Measurements from ENCODE around the gene SARS1.

Gene SARS1

DNA sequence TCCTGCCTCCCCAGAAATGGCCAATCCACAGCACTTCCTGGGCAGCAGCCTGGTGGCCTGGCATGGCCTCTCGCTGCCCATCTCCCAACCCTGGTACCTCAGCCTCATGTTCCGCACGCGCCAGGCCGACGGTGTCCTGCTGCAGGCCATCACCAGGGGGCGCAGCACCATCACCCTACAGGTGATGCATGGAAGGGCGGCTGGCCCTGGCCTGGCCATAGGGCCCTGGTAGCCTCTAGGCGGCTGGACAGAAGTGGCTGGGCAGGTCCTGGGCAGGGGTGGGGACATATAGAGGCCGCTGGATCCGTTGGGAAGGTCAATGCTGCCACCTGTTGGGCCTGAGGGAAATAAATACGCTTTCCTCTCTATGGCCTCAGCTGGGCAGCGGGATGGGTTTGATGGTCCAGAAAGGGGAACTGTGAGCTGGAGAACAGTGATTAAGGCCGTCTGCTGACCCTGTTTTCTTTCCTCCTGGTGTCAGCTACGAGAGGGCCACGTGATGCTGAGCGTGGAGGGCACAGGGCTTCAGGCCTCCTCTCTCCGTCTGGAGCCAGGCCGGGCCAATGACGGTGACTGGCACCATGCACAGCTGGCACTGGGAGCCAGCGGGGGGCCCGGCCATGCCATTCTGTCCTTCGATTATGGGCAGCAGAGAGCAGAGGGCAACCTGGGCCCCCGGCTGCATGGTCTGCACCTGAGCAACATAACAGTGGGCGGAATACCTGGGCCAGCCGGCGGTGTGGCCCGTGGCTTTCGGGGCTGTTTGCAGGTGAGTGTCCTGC, 50.1 kb downstream of the SARS1 start:
- DNase-seq, result peak; percentile 66 to 87

DNA sequence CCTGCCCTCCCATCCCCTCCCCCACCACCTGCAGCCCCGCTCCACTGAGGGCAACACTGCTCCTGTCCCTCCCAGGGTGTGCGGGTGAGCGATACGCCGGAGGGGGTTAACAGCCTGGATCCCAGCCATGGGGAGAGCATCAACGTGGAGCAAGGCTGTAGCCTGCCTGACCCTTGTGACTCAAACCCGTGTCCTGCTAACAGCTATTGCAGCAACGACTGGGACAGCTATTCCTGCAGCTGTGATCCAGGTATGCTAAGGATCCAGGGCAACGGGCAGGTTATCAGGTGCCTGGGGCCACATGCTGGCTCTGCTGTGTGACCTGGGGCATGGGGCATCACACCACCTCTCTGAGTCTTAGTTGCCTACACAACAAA, 50.6 kb downstream of the SARS1 start:
- no peak for DNase-seq

DNA sequence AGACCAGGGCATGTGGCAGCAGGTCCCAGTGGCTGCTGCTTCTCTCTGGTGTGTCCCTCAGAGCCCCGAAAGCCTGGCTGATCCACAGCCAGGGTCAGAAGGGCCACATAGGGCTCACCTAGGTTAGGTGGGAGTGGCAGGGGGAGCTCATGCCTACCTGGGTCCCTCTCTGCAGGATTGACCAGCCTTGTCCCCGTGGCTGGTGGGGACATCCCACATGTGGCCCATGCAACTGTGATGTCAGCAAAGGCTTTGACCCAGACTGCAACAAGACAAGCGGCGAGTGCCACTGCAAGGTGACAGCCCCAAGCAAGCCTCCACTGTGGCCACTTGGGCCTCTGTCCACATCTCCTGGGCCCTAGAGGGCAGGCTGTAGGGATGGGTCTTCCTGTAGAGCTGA, 51.3 kb downstream of the SARS1 start:
- DNase-seq, result no peak

DNA sequence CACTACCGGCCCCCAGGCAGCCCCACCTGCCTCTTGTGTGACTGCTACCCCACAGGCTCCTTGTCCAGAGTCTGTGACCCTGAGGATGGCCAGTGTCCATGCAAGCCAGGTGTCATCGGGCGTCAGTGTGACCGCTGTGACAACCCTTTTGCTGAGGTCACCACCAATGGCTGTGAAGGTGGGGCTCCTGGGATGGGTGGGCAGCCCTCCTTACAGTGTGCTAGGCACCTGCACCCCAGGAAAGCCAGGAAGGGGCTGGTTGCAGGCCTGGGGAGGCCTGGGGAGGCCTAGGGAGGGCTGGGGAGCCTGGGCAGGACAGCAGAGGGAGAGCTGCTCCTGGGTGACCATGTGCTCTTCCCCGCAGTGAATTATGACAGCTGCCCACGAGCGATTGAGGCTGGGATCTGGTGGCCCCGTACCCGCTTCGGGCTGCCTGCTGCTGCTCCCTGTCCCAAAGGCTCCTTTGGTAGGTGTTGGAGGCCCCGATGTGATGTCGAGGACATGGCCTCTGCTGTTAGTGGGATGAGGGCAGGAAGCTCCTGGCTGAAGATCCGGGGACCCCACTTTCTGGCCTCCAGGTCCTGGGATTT, 52.1 kb downstream of the SARS1 start:
- DNase-seq, result no peak

DNA sequence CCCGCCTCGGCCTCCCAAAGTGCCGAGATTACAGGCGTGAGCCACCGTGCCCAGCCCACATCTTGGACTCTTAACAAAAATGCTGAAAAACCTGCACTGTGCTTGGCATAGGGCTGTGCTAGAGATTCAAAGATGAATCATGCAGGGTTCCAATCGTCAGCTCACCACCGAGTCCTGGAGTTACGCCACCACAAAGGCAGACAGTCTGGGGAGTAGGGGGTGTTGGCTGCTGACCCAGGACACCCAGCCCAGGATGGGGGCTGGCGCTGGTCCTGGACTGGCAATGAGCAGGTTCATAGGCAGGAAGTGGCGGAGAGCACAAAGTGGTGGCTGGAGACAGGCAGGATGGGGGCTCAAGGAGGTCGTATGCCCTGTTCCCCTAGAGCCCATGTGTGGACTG, 53.2 kb downstream of the SARS1 start:
- DNase-seq, result no peak

DNA sequence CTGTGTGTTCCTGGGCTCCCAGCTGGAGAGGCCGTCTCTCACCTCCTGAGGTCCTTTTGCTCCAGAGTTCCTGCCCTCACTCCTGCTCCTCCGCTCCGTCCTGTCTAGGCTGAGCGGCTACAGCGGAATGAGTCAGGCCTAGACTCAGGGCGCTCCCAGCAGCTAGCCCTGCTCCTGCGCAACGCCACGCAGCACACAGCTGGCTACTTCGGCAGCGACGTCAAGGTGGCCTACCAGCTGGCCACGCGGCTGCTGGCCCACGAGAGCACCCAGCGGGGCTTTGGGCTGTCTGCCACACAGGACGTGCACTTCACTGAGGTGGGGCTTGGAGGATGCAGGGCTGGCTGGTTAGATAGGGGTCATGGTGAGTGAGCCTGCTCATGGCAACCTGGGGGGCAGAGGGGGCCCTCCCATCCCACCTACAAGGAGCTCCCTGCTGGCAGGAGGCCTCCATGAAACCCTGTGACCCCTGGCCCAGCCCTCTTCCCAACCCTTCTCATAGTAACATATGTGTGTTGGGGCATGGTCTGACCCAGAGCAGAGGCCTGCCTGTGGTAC, 54.1 kb downstream of the SARS1 start:
- DNase-seq, result no peak

DNA sequence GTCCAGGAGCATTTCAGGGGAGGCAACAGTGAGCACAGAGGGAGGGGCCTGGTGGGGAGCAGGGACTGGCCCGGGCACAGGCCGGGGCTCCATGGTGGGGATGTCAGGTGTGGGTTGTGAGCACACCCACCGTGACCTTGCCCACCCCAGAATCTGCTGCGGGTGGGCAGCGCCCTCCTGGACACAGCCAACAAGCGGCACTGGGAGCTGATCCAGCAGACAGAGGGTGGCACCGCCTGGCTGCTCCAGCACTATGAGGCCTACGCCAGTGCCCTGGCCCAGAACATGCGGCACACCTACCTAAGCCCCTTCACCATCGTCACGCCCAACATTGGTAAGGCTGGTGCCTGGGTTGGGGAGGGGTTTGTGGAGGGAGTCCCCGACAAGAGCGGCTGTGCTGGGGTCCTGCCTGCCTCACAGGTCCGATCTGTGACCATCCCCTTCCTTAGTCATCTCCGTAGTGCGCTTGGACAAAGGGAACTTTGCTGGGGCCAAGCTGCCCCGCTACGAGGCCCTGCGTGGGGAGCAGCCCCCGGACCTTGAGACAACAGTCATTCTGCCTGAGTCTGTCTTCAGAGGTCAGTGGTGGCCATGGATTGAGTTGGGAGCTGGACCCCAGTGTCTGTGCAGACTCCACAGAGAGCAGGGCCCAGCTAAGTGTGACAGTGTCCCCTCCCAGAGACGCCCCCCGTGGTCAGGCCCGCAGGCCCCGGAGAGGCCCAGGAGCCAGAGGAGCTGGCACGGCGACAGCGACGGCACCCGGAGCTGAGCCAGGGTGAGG, 54.9 kb downstream of the SARS1 start:
- DNase-seq, result no peak

DNA sequence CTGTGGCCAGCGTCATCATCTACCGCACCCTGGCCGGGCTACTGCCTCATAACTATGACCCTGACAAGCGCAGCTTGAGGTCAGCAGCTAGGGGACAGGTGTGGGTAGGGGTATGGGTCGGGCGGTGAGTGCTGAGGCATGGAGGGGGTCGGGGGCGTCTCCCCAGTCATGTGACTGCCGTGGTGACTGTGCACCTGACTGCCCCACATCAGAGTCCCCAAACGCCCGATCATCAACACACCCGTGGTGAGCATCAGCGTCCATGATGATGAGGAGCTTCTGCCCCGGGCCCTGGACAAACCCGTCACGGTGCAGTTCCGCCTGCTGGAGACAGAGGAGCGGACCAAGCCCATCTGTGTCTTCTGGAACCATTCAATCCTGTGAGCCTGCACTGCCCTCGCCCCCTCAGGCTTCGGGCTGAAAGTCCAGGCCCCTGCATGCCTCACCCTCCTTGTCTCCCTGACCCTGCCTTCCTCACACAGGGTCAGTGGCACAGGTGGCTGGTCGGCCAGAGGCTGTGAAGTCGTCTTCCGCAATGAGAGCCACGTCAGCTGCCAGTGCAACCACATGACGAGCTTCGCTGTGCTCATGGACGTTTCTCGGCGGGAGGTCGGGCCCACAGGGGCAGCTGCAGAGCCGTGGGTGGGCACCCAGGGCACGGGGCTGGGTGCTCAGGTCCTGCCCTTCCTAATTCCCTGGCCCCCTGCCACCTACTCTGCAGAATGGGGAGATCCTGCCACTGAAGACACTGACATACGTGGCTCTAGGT, 55.7 kb downstream of the SARS1 start:
- no peak for DNase-seq

DNA sequence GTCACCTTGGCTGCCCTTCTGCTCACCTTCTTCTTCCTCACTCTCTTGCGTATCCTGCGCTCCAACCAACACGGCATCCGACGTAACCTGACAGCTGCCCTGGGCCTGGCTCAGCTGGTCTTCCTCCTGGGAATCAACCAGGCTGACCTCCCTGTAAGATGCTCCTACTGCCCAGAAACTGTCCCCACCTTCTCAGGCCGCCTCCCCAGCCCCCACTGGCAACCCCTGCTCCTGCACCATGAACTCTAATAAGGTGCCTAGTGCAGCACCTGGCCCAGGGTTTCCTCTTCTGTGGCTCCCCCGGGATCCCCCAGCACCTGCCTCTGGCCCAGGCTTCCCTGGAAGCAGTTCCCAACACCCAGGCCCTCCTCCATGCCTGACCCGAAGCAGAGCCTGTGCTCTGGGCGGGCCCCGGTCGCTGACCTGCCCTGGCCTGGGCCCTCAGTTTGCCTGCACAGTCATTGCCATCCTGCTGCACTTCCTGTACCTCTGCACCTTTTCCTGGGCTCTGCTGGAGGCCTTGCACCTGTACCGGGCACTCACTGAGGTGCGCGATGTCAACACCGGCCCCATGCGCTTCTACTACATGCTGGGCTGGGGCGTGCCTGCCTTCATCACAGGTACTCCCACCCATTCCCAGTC, 56.4 kb downstream of the SARS1 start:
- no peak for DNase-seq

DNA sequence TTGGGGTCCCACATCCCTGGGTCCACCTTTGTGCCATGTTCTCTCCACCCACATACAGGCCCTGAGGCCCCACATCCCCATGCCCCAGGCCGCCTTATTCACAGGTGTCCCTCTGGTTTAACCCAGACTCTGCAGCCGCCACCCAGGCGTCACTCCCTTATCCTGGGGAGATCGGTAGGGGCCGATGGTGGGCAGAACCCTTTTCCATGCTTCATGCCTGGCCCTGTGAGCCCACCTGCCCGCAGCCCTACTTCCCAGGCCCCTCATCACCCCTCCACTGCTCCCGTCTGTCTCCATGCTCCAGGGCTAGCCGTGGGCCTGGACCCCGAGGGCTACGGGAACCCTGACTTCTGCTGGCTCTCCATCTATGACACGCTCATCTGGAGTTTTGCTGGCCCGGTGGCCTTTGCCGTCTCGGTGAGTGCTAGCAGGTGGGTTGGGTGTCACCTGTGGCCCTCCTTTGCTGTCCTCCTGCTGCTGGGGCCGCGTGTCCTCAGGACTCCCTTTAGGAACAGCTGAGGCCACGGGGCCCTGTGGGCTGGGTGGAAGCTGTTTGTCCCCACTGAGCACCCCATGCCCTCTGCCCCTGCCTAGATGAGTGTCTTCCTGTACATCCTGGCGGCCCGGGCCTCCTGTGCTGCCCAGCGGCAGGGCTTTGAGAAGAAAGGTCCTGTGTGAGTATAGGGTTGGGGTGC, 57.1 kb downstream of the SARS1 start:
- DNase-seq, result no peak

DNA sequence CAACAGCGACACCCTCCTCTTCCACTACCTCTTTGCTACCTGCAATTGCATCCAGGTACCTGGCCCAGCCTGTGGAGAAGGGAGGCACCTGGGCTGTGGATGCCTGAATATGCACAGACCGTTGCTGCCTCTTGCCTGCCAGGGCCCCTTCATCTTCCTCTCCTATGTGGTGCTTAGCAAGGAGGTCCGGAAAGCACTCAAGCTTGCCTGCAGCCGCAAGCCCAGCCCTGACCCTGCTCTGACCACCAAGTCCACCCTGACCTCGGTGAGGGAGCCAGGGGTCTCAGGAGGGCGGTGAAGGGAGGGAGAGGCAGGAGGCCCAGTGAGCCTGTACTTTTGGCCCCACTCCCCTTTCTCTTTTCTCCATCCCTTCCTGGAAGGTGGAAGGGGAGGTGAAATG, 57.7 kb downstream of the SARS1 start:
- no peak for DNase-seq

DNA sequence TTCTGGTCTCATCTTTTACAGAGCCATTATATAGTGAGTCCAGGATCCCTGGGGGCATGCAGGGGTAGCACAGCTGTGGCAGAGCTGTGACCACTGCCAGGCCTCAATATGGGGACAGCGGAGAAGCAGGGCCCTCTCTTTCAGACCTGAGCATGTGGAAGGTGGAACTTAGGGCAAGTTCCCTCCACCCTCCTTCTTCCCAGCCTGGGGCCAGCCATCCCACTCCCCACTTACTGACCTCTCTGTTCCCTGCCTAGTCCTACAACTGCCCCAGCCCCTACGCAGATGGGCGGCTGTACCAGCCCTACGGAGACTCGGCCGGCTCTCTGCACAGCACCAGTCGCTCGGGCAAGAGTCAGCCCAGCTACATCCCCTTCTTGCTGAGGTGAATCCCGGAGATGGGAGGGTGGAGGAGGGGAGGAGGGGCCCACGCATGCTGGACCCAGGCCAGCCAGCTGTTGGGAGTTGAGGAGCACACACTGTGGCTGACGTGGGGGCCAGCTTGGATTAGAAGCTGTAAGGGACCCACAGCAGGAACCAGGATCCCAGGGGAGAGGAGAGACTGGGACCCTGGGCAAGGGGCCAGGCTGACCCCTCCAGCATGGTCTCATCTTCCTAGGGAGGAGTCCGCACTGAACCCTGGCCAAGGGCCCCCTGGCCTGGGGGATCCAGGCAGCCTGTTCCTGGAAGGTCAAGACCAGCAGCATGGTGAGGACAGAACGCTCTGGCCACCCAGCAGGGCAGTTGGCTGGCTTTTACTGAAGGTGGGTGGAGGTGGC, 58.5 kb downstream of the SARS1 start:
- DNase-seq, result no peak

DNA sequence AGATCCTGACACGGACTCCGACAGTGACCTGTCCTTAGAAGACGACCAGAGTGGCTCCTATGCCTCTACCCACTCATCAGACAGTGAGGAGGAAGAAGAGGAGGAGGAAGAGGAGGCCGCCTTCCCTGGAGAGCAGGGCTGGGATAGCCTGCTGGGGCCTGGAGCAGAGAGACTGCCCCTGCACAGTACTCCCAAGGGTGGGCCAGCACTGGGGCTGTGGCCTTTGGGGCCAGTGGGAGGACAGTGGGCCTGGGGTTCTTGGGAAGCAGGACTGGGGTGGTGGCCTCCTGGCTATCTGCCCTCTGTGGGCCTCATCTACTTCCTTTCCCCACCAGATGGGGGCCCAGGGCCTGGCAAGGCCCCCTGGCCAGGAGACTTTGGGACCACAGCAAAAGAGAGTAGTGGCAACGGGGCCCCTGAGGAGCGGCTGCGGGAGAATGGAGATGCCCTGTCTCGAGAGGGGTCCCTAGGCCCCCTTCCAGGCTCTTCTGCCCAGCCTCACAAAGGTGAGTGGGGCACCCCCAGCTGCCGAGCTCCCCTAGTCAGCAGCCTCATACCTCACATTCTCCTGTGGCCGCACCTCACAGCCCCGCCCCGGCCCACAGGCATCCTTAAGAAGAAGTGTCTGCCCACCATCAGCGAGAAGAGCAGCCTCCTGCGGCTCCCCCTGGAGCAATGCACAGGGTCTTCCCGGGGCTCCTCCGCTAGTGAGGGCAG, 59.3 kb downstream of the SARS1 start:
- no peak for DNase-seq

DNA sequence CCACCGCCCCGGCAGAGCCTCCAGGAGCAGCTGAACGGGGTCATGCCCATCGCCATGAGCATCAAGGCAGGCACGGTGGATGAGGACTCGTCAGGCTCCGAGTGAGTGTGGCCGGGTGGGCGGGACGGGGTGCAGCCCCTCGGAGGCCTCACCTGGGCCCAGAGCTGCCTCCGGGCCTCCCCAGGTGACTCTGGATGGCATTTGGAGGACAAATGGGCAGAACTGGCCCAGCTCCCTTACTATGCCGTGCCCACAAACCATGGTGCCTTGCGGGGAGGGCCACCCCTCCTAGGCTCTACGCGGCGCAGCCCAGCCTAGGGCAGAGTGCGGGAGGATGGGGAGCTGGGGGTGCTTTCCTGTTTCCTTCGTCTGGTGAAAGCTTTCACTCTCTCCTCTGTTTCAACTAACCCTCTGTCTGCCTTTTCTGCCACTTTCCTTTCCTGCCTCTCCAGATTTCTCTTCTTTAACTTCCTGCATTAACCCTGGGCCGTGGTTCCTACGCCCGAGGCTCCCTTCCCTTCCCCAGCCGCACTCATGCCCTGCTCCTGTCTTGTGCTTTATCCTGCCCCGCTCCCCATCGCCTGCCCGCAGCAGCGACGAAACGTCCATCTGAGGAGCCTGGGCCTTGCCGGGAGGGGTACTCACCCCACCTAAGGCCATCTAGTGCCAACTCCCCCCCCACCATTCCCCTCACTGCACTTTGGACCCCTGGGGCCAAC, 60.0 kb downstream of the SARS1 start:
- no peak for DNase-seq

DNA sequence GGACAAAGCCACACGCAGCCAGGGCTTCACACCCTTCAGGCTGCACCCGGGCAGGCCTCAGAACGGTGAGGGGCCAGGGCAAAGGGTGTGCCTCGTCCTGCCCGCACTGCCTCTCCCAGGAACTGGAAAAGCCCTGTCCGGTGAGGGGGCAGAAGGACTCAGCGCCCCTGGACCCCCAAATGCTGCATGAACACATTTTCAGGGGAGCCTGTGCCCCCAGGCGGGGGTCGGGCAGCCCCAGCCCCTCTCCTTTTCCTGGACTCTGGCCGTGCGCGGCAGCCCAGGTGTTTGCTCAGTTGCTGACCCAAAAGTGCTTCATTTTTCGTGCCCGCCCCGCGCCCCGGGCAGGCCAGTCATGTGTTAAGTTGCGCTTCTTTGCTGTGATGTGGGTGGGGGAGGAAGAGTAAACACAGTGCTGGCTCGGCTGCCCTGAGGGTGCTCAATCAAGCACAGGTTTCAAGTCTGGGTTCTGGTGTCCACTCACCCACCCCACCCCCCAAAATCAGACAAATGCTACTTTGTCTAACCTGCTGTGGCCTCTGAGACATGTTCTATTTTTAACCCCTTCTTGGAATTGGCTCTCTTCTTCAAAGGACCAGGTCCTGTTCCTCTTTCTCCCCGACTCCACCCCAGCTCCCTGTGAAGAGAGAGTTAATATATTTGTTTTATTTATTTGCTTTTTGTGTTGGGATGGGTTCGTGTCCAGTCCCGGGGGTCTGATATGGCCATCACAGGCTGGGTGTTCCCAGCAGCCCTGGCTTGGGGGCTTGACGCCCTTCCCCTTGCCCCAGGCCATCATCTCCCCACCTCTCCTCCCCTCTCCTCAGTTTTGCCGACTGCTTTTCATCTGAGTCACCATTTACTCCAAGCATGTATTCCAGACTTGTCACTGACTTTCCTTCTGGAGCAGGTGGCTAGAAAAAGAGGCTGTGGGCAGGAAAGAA, 61.1 kb downstream of the SARS1 start:
- DNase-seq, result peak in 1 of 2 donors; percentile 16

DNA sequence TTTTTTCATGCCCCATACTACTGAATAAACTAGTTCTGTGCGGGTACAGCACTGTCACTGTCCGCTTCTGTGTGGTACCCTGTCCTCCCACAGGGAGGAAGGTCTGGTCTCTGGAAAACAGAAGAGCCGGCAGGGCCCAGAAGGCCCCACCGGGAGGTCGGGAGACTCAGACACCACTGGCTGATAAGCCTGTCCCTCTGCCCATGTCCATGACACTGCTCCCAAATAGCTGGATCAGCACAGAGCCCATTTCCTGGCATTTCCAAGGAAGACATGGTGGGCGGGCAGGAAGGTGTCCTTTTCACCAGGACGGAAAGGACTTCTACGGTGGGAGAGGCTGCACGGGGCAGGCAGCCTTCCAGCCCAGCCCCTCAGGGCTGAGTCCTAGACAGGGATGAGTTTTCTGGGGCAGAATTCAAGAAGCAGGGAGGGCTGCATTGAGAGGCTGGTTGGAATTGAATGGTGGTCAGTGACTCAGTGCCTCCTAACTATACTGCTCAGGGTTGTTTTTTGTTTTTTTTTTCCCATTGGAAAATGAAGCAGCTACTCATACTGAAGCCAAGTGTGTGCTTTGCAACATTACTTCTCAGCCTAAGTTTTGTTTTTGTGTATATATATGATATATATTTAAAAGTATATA, 62.1 kb downstream of the SARS1 start:
- DNase-seq, result no peak

DNA sequence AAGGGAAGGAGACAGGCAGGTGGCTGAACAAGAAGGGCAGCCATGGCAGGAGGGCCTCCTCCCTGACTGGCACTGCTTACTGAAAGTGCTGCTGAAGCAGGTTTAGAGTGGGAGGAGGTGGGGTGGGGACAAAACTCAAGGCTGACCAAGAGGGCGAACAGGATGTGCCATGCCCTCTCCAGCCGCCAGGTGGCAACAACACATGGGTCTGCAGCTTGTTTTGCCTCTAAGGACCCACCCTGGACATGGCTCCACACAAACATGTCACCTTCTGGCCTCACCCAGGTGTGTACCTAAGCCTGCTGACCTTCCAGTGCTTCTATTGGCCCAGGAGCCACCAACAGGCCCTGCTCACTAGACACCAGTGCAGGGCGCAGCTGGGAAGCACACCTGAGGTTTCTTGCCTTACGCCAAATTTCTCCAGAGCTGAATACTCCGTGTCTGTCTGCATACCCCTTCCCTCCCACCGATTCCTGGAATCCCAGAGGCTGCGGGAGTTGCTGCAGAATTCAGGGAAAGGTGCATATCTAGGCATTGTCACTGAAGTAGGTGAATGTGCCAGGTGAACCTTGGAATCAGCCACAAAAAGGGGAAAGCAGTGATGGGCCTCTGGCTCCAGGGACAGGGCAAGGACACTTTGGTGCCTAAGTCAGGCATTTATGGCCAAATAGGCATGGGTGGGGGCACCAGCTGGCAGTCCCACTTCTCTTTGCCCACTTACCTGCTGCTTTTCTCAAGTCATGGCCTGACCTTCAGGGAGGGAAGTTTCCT, 63.9 kb downstream of the SARS1 start:
- DNase-seq, result peak; percentile 62 to 86
